HG03439 (cell line): Measurements from ENCODE around the gene LRBA.

Source experiments
- ATAC-seq: cut with Tn5 transposase; IDR thresholded peaks from one replicate; pipeline ENCODE4 v1.9.1; 2021; ENCODE audit warnings: mild to moderate bottlenecking, moderate library complexity; ENCODE audit not compliant: unreplicated experiment

The LRBA gene

DNA sequence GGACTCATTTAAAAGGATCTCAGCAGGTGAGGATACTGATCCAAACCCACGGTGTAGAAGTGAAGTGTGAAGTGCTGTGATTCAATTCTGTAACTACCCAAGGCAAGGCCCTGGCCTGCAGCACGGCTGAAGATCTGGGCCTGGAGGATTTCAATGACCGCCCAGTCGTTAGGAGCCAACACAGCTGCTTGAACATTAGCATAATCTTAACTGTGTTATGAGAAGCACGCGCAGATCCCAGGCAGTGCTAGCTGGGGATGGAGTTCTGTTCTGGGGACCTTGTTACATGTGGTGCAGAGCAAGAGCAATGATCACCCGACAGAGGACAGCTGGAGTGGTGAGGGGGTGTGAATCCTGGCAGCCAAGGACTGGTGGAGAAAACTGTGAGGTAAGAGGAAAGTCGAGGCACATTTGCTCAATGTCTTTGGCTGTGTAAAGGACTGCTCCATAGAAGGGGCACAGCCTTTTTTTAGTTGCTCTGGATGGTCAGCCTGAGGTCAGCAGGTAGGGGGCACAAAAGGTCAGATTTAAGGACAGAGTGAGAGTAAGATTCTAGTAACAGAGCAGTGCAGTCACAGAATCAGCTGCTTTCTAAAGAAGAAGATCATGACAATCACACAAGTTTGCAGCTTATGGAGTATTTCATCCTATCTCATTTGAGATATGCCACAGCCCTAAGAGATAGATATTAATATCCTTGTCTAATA lies 755.1 kb downstream of the LRBA start:
- ATAC-seq, result no peak

DNA sequence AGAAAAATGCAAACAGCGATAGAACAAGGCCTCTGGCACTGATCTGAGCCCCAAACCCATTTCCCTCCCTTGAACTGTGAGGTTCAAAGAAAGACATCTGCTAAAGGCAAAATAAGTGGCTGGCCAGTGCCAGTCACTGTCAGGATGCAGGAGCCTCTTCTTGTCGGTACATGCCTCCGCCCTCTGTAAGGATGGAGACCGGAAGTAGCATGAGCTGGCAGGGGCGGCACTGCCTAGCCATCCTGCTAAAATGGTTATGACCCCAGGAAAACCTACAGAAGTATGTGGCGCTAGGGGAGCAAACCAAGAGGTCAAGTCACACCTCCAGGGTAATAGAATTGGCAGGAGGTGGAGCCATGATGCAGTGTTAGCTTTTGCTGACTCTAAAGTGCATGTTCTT lies 756.5 kb downstream of the LRBA start:
- no peak for ATAC-seq

DNA sequence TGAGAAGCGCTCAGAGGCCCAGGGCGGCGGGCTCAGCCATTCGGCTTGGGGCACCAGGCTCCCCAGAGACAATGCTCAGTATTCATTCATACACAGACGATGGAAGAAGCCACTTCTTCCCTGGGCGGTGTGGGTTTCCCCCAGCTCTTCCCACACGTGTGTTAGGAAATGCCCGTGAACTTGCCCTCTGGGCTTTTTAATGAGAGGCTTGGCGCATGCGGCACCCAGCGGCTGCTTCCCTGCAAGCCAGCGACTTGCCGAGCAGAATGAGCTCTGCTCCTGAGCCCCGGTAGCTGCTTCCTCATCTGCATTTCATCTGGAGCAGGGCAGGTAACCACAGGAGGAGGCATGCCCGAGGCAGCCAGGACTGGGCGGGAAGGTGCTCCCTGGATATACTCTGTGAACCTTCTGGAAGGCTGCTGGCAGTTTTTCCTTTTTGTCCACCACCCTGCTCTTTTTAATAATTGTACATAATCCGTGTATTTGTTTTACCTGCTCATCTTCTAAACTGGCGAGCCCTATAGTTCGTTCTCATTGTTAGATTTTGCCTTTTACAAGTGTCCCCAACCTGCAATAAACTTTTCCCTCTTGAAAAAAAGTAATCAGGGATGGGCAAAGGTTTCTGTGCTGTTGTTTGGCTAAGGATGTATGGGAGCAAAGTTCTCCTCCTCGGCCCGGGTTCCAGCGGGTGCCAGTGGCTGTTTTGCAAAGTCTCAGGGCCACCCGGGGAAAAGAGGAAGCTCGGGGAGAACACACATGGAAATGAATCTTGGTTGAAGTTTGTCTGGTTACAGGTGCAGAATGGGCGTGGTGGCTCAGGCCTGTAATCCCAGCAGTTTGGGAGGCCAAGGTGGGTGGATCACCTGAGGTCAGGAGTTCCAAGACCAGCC lies 758.0 kb downstream of the LRBA start:
- ATAC-seq, result no peak

DNA sequence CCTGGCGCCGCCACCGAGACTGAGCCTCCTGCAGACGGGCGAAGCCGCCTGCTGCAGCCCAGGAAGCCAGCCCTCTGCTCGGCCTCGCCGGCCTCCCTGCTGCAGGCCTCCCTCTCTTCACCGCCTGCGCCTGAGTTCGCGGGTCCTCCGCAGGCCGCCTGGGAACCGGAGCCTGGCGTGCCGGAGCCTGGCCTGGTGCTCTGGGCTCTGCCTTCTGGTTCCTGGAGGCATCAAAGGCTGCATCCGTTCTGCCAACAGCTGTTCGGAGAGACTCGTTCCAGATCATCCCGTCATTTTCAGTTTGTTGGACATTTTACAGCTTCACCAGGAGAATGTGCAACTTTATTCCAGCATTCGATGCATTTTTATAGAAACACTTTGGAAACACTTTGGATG lies 758.9 kb downstream of the LRBA start:
- ATAC-seq, result no peak

DNA sequence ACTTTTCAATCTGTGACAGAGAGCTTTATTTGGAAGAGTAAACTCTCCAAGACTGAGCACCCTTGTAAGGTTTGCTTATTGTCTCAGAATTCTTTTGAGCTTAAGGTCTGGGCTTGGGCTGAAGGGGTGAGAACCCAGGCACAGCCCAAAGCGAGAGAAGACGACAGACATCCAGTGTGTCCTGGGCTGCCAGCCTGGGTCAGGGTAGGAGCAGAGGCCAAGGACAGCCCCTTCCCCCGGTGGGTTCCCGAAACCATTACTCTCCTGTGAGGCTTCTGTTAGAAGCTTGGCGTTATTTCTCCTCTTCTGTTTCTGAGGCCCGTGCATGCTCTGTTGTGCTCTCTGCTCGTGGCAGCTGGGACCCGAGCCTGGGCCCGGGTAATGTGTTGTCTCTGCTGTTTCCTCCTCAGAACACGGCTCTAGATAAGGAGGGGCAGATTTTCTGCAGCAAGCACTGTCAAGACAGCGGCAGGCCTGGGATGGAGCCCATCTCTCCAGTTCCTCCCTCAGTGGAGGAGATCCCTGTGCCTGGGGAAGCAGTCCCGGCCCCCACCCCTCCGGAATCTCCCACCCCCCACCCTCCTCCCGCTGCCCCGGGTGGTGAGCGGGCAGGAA lies 759.4 kb downstream of the LRBA start:
- ATAC-seq, result no peak

DNA sequence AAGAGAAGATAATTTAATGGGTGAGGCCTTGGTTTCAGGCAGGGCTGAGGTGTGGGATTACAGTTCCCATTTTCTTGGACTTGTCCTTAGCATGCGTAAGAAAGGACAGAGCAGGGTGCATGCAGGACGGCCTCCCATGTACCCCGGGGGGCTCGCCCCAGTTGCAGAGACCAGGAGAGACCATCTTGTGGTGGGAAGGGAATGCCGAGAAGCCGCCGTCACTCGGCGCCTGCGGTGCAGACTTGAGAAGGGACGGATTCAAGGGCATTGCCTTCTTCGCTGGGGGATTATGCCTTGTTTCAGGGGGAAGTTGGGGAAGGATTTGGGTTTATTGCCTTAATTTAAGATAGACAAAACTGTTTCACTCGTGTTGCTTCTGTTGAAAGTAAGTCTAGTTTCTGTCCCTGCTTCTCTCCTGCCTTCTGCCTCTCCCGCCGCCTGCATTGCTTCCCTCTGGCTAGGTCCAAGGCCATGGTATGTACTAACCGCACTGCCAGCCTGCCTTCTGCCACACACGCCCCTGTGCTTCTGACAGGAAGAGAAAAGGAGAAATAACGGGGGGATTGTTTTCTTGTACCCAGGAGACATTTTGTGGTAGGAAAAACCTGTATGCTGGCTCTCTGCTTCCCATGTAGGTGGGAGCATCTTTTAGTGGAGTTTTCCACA lies 761.0 kb downstream of the LRBA start:
- no peak for ATAC-seq

DNA sequence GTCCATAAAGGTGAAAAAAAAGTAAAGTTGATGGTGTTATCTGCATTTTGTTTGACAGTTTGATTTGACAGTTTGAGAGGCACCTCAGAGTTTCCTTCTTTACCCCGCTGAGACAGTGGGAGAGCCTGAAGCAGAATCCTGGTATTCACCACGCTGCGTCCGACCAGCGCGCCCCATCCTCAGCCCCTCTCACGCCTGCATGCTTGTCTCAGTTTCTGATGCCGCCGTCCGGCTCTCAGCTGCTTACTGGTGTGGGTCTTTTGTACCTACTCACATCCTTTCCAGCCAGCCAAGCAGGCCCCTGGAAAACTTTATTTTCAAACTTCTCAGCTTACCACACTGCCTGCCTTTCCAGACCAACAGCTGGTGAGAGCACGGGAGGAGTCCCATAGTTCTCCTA lies 761.7 kb downstream of the LRBA start:
- no peak for ATAC-seq

DNA sequence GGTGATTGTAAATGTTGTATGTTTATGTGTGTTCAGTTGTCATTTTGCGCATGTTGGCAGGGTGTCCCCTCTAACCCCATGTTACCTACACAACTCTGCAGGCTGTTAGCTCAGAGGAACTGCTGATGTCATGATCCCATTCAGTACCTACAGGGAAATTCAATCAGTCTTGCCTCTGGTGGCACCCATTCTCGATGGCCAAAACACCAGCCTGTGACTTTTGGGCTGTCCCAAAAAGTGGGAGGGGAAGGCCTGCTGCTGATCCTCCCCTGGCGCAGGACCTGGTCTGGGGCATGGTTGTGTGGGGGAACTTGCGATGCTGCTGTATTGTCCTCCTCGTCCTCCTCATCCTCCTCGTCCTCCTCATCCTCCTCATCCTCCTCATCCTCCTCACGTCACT lies 762.3 kb downstream of the LRBA start:
- ATAC-seq, result no peak

DNA sequence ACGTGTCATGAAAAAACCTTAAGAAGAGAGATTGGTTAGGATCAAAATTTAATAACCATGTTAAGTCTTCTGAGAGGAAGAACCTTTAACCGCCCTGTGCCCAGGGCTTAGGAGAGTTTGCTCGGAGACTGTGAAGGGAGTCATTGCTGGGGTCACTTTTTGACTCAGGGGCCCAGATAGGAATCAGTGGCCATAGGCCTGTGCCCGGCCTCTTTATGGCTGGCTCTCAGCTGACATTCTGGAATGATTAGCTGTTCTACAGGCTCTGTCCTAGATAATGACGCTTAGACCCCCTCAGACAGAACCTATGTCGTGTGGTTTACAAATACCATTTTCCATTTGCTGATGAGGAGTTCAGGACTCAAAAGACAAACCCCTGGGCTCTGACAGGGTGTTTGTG lies 762.8 kb downstream of the LRBA start:
- ATAC-seq, result no peak

DNA sequence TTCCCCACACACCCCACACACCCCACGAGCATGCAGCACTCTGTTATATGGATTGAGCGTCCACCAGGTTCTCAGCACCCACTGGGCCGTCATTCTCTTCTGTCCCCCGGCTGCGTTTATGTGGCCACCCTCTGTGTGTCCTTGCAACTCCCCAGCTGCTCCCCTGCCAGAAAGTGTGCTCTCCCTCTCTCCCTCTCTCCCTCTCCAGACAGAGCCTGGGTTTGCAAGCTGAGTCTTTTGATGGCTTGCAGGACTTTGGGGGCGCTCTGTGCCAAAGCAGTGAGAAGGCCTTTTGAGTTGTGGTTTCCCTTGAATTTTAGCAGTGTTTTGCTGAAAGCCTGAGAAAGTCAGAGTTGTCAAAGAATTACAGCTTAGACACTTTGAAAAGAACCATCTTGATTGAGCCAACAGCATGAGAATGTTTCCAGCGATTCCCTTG lies 763.3 kb downstream of the LRBA start:
- no peak for ATAC-seq

DNA sequence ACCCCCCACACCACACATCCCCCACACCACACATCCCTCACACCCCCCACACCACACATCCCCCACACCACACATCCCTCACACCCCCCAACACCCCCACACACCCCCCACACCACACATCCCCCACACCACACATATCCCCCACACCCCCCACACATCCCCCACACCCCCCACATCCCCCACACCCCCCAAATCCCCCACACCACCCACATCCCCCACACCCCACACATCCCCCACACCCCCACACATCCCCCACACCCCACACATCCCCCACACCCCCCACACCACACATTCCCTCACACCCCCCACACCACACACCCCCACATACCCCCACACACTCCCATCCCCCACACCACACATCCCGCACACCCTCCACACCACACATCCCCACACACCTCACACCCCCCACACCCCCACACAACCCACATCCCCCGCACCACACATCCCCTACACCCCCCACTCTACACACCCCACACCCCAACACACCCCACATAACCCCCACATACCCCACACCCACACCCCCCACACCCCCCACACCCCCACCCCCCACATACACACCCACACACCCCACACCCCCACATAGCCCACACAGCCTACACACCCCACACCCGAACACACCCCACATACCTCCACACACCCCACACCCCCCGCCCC lies 764.0 kb downstream of the LRBA start:
- ATAC-seq, result no peak

DNA sequence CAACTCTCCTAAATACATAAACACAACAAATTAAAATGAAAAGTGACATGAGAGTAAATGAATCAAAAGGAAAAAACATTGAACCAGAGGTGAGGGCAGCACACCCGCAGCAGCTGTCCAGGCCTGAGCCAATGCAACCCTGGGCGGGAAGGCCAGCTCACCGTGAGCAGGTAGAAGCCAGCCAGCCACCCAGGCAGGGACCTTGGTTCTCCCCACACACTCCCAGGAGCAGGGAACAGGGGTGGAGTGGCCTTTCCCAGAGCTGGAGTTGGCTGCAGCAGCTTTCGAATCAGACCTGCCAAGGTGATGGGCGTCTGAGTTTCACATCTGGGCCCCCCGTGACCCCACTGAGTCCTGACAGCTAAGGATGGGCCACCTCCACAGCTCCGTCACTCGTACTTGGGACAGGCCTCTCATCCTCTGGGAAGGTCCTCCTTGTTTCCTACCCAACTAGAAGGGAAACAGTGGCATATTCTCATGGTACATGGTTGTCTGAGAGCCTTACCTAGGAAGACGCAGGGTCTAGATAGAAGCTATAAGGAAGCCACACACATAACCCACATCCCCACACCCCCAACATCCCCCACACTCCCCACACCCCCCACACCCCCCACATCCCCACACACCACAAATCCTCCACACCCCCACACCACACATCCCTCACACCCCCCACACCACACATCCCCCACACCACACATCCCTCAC lies 764.6 kb downstream of the LRBA start:
- ATAC-seq, result no peak

DNA sequence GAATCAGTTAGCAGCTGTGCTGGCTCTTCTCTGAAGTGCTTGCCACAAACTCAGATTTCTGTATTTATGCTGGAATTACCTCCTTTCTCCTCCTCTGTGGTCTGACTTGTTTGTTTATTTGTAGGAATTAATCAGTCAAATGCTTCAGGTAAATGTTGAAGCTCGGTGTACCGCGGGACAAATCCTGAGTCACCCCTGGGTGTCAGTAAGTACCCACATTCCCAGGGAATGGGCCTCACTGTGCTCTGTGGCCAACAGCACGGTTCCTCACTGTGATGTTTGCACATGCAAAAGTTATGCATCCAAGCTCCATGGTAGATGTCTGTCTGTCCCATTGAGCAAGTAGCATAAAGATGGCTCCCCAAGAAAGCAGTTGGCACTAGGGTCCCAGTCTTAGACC lies 766.9 kb downstream of the LRBA start:
- ATAC-seq, result no peak

DNA sequence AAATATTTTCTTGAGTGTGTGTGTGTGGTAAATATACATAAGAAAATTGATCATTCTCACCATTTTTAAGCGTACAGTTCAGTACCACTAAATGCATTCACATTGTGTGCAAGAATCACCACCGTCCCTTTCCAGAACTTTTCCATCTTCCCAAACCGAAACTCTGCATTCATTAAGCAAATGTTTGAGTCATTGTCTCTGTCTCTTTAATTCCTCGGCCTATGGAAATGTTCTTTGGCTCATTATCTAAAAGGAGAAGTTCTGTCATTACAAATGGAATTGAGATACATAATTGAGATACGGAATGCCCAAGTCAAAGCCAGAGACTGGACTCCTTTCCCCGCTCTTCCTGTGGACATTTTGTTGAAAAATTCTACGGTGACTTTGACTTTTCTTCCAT lies 767.9 kb downstream of the LRBA start:
- no peak for ATAC-seq

DNA sequence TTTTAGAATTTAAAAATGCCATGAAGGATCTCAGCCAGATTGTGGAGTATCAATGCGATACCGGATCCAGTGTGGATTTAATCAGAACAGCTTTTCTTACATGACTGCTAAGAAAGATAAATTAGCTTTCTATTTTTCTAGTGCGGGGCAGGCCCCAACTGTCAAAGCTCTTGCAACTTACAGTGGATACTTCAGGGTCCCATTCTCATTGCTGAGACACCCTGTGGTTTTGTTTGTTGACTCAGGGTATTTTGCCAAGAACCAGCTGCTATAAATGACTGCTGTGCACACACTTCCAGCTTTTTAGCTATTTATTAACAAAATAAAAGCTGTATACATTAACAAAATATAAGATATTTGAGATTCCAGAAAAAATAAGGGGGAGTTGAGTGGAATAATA lies 770.5 kb downstream of the LRBA start:
- ATAC-seq, result no peak

DNA sequence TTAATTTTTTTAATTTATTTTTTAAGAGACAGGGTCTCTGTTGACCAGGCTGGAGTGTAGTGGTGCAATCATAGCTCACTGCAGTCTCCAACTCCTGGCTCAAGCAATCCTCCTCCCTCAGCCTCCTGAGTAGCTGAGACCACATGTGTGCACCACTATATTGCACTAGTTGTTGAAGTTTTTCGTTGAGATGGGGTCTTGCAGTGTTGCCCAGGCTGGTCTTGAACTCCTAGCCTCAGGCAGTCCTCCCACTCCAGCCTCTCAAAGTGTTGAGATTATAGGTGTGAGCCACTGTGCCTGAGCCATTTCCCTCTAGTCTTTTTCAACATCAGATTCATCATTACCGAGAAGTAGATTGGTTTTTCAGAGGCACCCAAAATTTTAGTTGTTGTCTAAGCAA lies 771.2 kb downstream of the LRBA start:
- no peak for ATAC-seq

DNA sequence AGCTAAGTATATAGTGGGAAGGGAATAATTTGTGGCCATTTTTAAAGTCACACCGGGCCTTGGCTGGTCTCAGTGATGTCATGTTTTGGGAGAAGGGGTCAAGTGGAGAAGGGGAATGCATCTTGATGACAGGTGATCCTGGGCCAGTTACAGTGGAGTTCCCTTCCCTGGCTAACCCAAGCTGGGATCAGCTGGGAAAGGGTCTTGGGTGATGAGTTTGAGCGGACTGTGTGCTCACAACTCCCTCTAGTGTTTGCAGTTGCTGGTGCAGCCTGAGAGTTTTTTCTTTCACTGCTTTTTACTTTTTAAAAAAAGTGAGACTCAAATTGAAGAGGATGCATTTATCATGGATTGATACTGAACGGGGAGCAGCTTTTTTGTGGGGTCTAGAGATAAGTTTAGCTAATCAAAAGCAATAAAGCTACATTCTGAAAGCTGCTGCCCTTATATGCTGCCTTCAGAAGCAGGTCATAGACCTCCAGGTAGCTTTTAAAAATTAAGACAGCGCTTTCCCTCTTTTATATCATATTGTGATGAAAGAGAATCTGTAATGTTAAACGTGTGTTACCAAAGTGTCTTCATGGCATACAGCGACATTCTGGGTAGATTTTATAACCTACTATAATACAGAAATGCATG lies 772.1 kb downstream of the LRBA start:
- no peak for ATAC-seq

DNA sequence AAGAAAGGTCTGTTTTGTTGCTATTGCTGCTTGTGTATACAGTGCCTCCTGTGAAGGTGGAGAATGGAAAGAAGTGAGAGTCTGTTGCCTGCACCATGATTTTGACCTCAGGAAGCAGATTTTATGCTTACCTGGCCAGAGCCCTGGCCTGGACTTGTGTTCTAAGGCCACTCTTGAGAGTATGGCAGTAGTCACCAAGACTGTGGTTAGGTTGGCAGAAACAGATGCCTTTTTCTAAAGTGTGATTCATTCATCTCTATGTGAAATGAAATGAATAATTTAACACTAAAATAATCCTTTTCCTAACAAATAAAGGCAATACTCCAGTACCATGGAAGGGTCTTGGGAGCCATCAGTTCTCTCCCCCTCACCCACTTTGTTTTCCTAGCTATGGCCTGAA lies 775.1 kb downstream of the LRBA start:
- ATAC-seq, result no peak

DNA sequence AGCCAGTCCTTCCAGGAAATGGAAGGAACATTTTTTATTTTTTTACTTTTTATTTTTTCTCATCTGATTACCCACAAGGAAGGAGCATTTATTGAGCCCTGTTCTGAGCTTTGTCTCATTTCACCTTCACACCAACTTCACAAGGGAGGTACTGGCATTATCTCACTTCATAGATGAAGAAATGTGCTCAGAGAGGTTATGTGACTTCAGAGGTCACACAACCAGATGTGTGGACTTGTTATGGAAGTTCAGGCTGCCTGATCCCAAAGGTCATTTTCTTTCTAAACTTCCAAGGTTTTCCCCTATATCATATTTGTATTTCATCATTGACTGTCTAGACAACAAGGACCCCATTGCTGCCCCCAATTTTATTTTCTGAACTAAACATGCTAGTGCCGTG lies 776.5 kb downstream of the LRBA start:
- ATAC-seq, result no peak
